Progenitor cell of endocrine pancreas (in vitro differentiated cells): ENCODE measurements around the gene WWC1. TPM values are rescaled to one million over a fixed set of nuclear protein-coding genes. Genes with fewer than 3 reads are reported as not detected.

Experiments
- DNase-seq: peaks from one replicate; pipeline ENCODE4 v3.0.0; 2021; ENCODE audit warnings: low spot score; ENCODE audit not compliant: unreplicated experiment
- H3K27ac Mint-ChIP-seq: 2 replicates; pipeline ENCODE4 v1.8.0; 2021; ENCODE audit warnings: mild to moderate bottlenecking, moderate library complexity, mixed read lengths
- H3K27me3 Mint-ChIP-seq: 2 replicates; pipeline ENCODE4 v1.8.0; 2021; ENCODE audit warnings: mixed read lengths
- H3K36me3 Mint-ChIP-seq: 2 replicates; pipeline ENCODE4 v1.8.0; 2022; ENCODE audit warnings: mixed read lengths; ENCODE audit not compliant: insufficient read depth
- H3K4me1 Mint-ChIP-seq: 2 replicates; pipeline ENCODE4 v1.8.0; 2021; ENCODE audit warnings: low read depth, mixed read lengths
- H3K4me3 Mint-ChIP-seq: 2 replicates; pipeline ENCODE4 v1.8.0; 2021; ENCODE audit warnings: low read depth, mild to moderate bottlenecking, moderate library complexity, mixed read lengths
- H3K9me3 Mint-ChIP-seq: 2 replicates; pipeline ENCODE4 v1.8.0; 2021; ENCODE audit warnings: low read depth, mixed read lengths
- total RNA-seq: library from RNA; stranded (reverse); gene quantifications from 2 replicates; pipeline ENCODE4 v1.2.1, GENCODE V29; 2021
- TF ChIP-seq, protein P1 (sequence below): fragments of 200-600 bp; sonication (generic); IDR thresholded peaks from one replicate; pipeline ENCODE4 v1.5.0; 2021; ENCODE audit warnings: antibody characterized with exemption, mild to moderate bottlenecking; ENCODE audit not compliant: unreplicated experiment

The WWC1 gene
- total RNA-seq, 1 donor from 2014 or later: 62.3 TPM

DNA sequence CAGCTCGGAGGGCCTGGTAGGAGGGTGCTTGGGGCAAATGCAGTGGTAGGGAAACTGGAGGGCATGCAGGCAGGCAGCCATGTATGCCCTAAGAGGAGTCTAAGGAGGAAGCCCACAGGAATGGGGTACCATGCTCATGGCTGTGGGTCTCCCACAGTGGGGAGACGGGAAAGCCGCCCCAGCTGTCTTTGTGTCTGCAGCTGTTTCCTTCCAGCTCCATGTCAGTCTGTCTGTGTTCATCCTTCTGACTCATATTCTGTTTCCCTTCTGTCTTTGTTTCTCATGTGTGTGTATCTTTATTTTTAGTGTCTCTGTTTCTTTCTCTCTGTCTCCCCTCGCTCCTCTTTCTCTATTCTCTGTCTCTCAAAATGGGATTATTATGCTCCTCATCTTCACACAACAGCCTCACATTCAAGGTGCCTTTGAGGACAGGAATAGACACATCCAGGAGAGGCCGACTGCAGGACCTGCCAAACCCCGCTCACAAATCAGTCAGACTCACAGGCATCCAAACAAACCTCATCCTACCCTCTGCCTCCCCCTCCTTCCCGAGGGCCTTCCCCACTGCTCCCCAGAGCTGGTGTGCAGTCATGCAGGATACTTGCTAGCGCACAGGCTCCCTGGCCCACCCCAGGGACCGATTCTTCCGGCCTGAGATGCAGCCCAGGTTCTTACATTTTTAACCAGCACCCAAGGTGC lies 126.4 kb downstream of the WWC1 start:
- H3K4me3 Mint-ChIP-seq: no peak overlapping the region
- H3K27me3 Mint-ChIP-seq: no peaks in the 10 kb centered on the region
- no peak overlapping the region for H3K27ac Mint-ChIP-seq
- TF ChIP-seq, protein P1, sequence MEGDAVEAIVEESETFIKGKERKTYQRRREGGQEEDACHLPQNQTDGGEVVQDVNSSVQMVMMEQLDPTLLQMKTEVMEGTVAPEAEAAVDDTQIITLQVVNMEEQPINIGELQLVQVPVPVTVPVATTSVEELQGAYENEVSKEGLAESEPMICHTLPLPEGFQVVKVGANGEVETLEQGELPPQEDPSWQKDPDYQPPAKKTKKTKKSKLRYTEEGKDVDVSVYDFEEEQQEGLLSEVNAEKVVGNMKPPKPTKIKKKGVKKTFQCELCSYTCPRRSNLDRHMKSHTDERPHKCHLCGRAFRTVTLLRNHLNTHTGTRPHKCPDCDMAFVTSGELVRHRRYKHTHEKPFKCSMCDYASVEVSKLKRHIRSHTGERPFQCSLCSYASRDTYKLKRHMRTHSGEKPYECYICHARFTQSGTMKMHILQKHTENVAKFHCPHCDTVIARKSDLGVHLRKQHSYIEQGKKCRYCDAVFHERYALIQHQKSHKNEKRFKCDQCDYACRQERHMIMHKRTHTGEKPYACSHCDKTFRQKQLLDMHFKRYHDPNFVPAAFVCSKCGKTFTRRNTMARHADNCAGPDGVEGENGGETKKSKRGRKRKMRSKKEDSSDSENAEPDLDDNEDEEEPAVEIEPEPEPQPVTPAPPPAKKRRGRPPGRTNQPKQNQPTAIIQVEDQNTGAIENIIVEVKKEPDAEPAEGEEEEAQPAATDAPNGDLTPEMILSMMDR: no peak
- DNase-seq: no peak
- H3K36me3 Mint-ChIP-seq: peaks cover 26% of the 10 kb centered on the region
- no peaks in the 10 kb centered on the region for H3K9me3 Mint-ChIP-seq
- H3K4me1 Mint-ChIP-seq: peaks cover 5% of the 10 kb centered on the region

DNA sequence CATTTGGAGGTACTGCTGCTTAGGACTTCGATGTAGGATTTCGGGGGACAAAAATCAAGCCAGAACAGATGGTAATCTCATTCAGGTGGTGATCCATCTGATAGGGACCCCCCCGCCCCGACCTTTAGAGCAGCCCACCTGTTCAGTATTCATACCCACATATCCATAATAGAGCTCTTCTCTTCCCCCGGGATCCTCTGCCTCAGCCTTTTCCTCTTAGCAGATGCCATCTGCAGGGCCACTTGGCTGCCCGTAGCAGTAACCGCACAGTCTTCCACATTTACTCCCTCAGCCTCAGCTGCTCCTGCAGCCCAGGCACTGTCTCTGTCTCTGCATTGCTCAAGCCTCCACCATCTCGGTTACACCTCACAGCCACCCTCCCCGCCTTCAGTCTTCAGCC lies 129.0 kb downstream of the WWC1 start:
- peaks cover 27% of the 10 kb centered on the region for H3K36me3 Mint-ChIP-seq
- H3K27ac Mint-ChIP-seq: no peak overlapping the region
- H3K9me3 Mint-ChIP-seq: no peaks in the 10 kb centered on the region
- peaks cover 13% of the 10 kb centered on the region for H3K4me1 Mint-ChIP-seq
- H3K4me3 Mint-ChIP-seq: no peak overlapping the region
- TF ChIP-seq, protein P1: no peak
- H3K27me3 Mint-ChIP-seq: no peaks in the 10 kb centered on the region
- no peak for DNase-seq

DNA sequence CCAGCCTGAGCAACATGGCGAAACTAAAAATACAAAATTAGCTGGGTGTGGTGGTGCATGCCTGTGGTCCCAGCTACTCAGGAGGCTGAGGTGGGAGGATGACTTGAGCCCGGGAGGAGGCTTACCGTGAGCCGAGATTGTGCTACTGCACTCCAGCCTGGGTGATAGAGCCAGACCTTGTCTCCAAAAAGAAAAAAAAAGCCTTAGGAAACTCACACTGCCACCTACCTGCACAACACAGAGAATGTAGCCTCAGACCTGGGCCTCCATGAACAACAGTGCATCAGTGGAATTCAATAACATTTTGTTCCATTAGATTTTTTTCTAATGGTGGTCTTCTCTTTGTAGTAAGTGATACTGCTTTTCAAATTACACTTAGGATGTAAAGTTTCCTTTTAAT lies 131.0 kb downstream of the WWC1 start:
- Mint-ChIP-seq H3K9me3 (no peaks in the 10 kb centered on the region), H3K4me3 (no peak overlapping the region), H3K27me3 (no peaks in the 10 kb centered on the region), H3K4me1 (peaks cover 13% of the 10 kb centered on the region), H3K36me3 (peaks cover 27% of the 10 kb centered on the region), H3K27ac (no peak overlapping the region)
- TF ChIP-seq, protein P1: peak; percentile 51
- DNase-seq: no peak

DNA sequence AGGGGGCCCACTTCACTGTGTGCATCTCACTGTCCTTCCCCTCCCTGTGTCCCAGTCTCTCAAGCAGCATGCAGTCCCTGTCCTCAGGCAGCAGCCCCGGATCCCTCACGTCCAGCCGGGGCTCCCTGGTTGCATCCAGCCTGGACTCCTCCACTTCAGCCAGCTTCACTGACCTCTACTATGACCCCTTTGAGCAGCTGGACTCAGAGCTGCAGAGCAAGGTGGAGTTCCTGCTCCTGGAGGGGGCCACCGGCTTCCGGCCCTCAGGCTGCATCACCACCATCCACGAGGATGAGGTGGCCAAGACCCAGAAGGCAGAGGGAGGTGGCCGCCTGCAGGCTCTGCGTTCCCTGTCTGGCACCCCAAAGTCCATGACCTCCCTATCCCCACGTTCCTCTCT lies 132.0 kb downstream of the WWC1 start:
- no peaks in the 10 kb centered on the region for H3K9me3 Mint-ChIP-seq
- H3K4me1 Mint-ChIP-seq: peaks cover 13% of the 10 kb centered on the region
- H3K36me3 Mint-ChIP-seq: peaks cover 23% of the 10 kb centered on the region
- no peak overlapping the region for H3K27ac Mint-ChIP-seq
- H3K4me3 Mint-ChIP-seq: no peak overlapping the region
- no peaks in the 10 kb centered on the region for H3K27me3 Mint-ChIP-seq
- TF ChIP-seq, protein P1: no peak
- DNase-seq: no peak

DNA sequence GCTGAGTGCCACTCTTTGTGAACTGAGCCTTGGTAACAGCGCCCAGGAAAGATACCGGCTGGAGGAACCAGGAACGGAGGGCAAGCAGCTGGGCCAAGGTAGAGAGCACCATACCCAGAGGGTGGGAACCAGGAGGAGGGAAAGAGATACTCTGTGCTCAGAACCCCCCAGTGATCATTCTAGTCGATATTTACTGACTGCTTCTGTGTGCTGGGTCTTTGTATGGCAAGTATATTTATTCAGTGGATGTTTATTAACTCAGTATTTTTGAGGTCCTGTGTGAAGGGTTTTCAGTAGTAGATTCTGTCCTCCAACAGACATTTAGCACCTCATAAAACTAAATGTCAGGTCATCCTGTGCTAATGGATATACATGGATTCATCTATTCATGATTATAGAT lies 132.5 kb downstream of the WWC1 start:
- TF ChIP-seq, protein P1: no peak
- no peak for DNase-seq
- peaks cover 24% of the 10 kb centered on the region for H3K36me3 Mint-ChIP-seq
- H3K27ac Mint-ChIP-seq: peak overlapping the region; percentile 86
- peaks cover 13% of the 10 kb centered on the region for H3K4me1 Mint-ChIP-seq
- no peaks in the 10 kb centered on the region for H3K27me3 Mint-ChIP-seq
- no peak overlapping the region for H3K4me3 Mint-ChIP-seq
- no peaks in the 10 kb centered on the region for H3K9me3 Mint-ChIP-seq
